T47D (cell line): ENCODE results near the gene STARD10.

ENCODE experiments used
- DNase-seq, 2 experiments: peaks; one replicate each; pipeline versions ENCODE4 v3.0.0 to v3.0.0-alpha.2; 2011 to 2012; ENCODE audit warnings: low read depth in 1 of 2, low spot score in 1 of 2
- JUND ChIP-seq: IDR thresholded peaks from 2 replicates; pipeline ENCODE4 v1.6.1; 2012; ENCODE audit warnings: low read depth
- in situ Hi-C: cut with HindIII; loops from 2 replicates; pipeline ENCODE4 v1.10.0; 2016; ENCODE audit warnings: low sequenced_read_pairs, low pct_unique_long_range_greater_than_20kb

The STARD10 gene

DNA sequence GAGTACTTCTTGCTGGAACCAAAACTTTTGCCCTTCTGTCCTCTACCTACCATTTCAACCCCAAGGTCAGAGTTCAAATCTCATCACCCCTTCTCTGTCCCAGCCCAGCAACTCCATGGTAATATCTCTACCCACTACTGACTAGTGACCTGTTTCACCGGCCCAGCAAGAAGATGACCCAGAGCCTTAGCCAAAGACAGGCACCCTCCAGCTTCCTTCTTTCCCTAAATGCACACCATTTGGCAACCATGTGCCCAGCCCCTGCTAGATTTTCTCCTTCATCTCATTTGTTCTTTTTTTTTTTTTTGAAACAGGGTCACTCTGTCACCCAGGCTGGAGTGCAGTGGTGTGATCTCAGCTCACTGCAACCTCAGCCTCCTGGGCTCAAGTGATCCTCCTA, 56.5 kb downstream of the STARD10 start:
- in situ Hi-C loops: no loop called here
- no peak for TF ChIP-seq JUND
- DNase-seq: no peak

- peak in 1 of 2 experiments; percentile 61 for DNase-seq
- in situ Hi-C loops: no loop called here
- TF ChIP-seq JUND: no peak
These were observed 57.3 kb downstream of the STARD10 start for GRCh38 chr11:72736452-72737069.

DNA sequence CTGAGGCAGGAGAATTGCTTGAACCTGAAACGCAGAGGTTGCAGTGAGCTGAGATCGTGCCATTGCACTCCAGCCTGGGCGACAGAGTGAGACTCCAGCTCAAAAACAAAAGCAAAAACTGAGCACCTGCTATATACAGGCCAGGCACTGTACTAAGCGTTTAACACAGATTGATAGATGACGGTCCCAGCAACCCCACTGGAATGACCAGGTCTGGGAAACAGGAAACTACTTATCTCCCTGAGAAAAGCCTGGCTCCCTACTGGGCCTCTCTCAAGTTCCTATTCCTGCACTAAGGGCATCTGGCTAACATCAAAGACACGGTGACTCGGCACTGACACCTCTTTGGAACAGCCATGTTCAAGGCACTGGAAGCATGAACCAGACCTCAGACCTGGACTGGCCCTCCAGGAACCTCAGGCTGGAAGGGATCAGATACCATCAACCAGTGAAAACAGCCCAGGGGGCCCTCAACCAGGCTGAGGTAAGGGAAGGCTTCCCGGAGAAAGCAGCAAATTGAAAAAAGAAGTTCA, 58.3 kb downstream of the STARD10 start:
- in situ Hi-C loops: no loop called here
- peak in 1 of 2 experiments; percentile 37 for DNase-seq
- no peak for TF ChIP-seq JUND

DNA sequence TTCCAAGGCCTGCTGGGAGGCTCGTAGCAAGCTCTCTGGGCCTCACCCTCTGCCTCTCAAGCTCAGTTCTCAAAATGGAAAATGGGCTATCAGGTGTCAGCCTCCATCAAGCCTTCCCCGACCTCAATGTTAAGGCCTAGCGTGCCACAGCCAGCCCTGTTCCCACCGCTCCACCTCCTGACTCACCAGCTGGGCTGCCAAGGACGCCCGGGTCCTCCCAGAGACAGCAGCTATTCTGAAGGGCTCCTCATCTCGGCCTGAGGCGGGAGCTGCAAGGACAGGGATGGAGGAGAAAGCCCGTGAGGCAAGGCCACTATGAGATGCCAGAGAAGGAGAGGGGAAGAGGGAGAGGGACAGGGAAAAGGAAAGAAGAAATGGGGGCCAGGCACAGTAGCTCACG, 61.5 kb downstream of the STARD10 start:
- TF ChIP-seq JUND: no peak
- DNase-seq: no peak
- in situ Hi-C loops: no loop called here

DNA sequence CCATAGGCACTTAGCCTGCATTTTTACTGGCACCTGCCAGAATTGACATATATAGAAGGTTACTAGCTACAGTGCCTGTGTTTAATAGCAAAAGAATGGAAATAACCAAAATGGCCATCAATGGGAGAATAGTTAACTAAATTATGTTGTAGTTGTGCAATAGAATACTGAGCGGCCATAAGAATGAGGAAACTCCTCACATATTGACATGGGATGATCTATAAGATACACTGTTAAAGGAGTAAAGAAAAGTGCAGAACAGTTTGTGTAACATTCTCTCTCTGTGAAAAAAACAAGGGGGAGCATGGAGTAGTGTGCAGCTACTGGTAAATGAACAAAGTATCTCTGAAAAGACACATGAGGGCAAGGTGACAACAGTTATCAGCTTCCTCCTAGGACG, 63.1 kb downstream of the STARD10 start:
- DNase-seq: no peak
- TF ChIP-seq JUND: no peak
- in situ Hi-C loops: no loop called here

DNA sequence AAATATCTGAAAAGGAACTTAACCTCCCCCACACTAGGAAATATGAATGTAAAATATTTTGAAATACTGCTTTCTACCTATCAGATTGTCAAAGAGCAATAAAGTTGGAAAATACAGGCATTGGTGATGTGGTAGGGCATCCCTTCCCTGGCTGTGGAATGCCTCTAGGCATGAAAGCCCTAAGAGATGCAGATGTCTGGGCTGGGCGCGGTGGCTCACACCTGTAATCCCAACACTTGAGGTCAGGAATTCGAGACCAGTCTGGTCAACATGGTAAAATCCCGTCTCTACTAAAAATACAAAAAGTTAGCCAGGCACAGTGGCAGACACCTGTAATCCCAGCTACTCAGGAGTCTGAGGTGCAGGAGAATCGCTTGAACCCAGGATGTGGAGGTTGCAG, 63.6 kb downstream of the STARD10 start:
- TF ChIP-seq JUND: no peak
- no peak for DNase-seq
- in situ Hi-C loops: no loop called here

- DNase-seq: no peak
- TF ChIP-seq JUND: no peak
- in situ Hi-C loops: no loop called here
These were observed 66.3 kb downstream of the STARD10 start for GRCh38 chr11:72727521-72727920.

GRCh38 chr11:72726266-72727220, 67.3 kb downstream of the STARD10 start:
- in situ Hi-C loops: no loop called here
- DNase-seq: no peak
- no peak for TF ChIP-seq JUND

DNA sequence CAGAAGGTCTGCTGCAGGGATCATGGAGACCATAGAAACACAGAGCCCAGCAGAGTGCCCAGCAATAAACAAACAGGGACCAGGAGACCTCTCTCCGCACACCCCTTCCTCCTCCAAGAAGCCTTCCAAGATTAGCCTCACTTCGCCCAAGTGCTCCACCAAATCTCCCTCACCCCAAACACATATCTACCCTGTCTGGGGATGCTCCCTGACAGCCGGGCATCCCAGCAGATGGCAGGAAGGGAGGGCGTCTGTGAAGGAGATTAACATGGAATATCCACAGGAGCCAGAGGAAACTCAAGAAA, 68.2 kb downstream of the STARD10 start:
- no peak for DNase-seq
- in situ Hi-C loops: no loop called here
- no peak for TF ChIP-seq JUND

GRCh38 chr11:72724851-72725723, 68.8 kb downstream of the STARD10 start:
- in situ Hi-C loops: no loop called here
- no peak for TF ChIP-seq JUND
- DNase-seq: peak; percentile 85 to 91

DNA sequence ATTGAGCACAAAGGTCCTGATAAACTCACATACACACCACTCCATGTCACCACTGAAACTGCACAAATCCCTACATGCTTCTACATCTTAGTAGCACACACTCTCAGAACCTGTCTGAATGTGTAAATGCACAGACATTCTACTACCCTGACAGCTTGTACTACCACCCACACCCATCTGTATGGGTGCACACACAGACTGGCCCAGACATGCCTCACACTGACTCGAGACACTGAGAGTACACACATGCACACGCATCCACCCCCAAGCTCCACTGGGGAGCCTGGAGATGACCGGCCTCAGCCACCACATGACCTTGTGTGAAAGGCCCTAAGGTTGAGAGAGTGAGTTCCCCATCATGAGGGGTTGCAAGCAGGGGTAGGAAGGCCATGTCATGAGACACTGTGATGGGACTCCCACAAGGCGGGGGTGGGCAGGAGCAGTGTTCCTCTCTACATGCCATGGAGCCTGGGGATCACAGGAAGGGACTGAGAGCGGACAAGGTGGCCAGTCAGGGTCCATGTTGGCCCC, 69.8 kb downstream of the STARD10 start:
- no peak for TF ChIP-seq JUND
- in situ Hi-C loops: no loop called here
- no peak for DNase-seq

DNA sequence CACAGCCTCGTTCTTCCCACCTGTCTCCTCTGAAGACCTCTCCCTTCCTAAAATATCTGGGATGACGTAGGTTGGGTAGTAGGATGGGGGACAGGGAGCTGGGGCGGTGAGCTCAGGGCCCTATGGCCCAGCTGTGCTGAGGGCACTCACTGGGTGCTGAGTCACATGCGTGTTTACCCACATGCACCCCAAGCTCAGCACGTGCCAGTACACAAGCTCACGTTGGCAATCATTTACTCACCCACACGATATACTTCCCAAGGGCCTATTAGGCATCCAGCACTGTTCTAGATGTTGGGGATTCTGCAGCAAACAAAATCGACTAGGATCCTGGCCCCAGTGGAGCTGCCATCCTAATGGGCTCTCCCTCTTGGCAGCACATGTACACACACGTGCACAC, 70.3 kb downstream of the STARD10 start:
- TF ChIP-seq JUND: no peak

More for the DNA sequence above, 70.3 kb downstream of the STARD10 start:
- in situ Hi-C loops: no loop called here
- DNase-seq: no peak
